DND-41 (cell line): ENCODE data around the gene S100A7A.

ENCODE experiments used
- EZH2 ChIP-seq: IDR thresholded peaks from 3 replicates; pipeline ENCODE4 v1.6.1; 2012; ENCODE audit warnings: borderline replicate concordance, low read depth, mild to moderate bottlenecking, moderate library complexity, low read length, inconsistent platforms; ENCODE audit not compliant: severe bottlenecking
- TF ChIP-seq, protein P1 (sequence below): IDR thresholded peaks from 2 replicates; pipeline ENCODE4 v1.5.1; 2012; ENCODE audit warnings: borderline replicate concordance, low read length, moderate library complexity, mild to moderate bottlenecking; ENCODE audit not compliant: poor library complexity, severe bottlenecking; ENCODE audit errors: extremely low read depth

DNA sequence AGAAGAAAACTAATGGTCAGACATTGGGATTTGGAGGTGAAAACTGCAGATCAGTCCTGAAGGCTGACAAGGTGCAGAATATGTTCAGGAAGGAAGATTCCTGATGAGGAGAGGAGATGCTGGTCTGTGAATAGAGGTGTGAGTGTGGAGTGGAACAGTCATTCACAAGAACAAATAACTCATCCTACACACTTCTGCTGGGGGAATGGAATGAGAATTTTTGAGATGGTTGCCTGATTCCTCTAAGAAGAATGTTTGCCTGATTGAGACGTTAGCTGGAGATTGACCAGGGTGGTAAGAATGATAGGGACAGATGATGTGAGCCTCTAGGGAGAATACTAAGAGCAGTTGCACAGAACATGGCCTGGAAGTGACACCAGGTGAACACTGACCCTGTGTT lies 40.1 kb downstream of the S100A7A start:
- TF ChIP-seq, protein P1, sequence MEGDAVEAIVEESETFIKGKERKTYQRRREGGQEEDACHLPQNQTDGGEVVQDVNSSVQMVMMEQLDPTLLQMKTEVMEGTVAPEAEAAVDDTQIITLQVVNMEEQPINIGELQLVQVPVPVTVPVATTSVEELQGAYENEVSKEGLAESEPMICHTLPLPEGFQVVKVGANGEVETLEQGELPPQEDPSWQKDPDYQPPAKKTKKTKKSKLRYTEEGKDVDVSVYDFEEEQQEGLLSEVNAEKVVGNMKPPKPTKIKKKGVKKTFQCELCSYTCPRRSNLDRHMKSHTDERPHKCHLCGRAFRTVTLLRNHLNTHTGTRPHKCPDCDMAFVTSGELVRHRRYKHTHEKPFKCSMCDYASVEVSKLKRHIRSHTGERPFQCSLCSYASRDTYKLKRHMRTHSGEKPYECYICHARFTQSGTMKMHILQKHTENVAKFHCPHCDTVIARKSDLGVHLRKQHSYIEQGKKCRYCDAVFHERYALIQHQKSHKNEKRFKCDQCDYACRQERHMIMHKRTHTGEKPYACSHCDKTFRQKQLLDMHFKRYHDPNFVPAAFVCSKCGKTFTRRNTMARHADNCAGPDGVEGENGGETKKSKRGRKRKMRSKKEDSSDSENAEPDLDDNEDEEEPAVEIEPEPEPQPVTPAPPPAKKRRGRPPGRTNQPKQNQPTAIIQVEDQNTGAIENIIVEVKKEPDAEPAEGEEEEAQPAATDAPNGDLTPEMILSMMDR, result no peak
- TF ChIP-seq EZH2, result no peak
